ENCODE results near the gene ERO1A.

Gene ERO1A

DNA sequence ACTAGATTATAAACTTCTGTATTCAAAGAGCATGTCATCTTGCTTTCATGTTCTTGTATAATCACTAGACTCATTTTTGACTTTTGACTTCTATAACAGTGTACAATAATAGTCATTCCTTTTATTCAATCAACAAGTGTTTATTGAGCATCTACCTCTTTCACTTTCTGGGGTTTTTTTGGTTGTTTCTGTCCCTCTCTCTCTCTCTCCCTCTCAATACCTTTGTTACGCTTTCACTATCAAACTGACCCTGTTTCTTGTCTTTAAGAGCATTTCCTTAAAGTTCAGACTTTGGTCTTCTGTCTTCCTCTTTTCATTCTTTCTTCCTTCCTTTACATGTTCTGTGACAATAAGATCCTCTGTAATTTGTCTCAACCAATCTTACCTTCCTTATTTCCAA, 93.2 kb downstream of the ERO1A start:
- no peak for DNase-seq (ENCODE audit: low read depth)

GRCh38 chr14:52599974-52600373, 95.4 kb downstream of the ERO1A start:
- DNase-seq (ENCODE audit: low read depth): no peak

DNA sequence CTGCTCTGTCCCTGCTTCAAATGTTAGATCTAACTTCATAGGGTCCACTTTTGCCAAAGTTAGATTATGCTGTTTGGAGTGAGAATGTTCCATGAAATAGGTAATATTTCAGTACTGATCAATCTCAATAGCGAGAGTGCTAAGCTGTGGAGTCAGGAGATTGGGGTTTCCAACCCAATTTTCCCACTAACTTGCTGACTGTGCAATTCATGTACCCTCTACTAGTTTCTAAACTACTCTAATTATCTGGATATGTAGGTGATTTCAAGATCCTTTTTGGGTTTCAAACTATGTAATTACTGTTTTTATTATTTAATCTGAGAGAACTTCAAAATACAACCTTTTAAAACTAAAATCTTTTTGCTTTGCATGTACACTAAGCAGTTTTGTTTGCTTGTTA, 96.8 kb downstream of the ERO1A start:
- no peak for DNase-seq (ENCODE audit: low read depth)

DNA sequence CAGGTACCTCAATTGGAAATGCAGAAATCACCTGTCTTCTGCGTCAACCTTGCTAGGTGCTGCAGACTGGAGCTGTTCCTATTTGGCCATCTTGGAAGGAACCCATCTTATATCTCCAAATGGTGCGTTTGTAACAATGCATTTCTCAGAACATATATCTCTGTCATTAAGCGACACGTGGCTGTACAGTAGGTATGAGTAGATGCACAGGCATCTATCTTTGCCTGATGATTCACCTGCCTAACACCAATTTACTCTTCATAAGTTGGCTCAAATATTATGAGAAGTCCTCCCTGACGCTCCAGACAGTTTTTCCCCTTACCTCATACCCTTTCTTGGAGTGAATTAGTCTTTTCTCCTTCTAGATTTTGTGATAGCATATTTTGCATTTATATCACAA, 98.5 kb downstream of the ERO1A start:
- DNase-seq (ENCODE audit: low read depth): no peak

- DNase-seq (ENCODE audit: low read depth): no peak
These were observed 99.0 kb downstream of the ERO1A start for GRCh38 chr14:52596320-52596719.

- DNase-seq (ENCODE audit: low read depth): no peak
These were observed 105.0 kb downstream of the ERO1A start for GRCh38 chr14:52590318-52590717.

All from GM04503 (cell line).